HG03439 (cell line): ENCODE results near the gene RRP36.
"Not testable (repeated sequence)": the region's sequence is repeated elsewhere in the genome, so short reads cannot be mapped to it uniquely, and the experiment has no call there.

Experiments used
- ATAC-seq: cut with Tn5 transposase; IDR thresholded peaks from one replicate; pipeline ENCODE4 v1.9.1; 2021; ENCODE audit warnings: mild to moderate bottlenecking, moderate library complexity; ENCODE audit not compliant: unreplicated experiment

Gene RRP36, protein sequence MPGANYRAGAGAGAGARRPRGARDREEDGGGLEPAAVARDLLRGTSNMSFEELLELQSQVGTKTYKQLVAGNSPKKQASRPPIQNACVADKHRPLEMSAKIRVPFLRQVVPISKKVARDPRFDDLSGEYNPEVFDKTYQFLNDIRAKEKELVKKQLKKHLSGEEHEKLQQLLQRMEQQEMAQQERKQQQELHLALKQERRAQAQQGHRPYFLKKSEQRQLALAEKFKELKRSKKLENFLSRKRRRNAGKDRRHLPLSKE

DNA sequence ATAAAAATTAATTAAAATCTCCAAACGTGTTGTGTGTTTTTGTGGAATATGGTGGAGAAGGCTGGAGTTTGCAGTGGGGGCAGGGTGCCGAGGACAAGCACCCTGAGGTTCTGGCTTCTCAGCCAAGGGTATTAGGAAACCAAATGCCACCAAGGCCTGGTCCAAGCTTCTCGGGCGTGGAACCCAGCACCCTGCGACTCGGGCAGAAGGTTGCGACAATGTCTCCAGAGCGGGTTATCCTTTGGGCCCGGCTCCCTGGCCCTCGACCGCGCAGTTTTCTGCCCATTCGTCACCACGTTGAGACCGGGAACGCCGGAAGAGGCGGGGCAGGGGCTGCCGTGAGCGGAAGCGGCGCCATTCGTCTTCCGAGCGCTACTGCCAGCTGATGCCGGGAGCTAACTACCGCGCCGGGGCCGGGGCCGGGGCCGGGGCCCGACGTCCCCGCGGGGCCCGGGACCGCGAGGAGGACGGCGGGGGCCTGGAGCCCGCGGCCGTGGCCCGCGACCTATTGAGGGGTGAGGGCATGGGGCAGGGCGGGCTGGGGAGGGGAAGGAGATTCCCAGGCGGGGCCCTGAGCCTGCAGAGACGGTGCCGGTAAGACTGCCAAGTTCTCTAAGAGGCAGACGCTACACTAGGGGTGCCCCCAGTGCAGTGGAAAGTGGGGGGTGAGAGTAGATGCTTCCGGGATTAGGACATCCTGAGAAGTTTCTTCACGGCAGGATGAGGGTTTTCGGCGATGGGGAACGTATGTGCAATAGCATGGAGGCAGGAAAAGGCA, at the start of gene RRP36:
Gene RRP36, plus strand, starts transcription at position 354 of the 778 bp plus-strand sequence. Its CDS starts 32 bp downstream, at position 386.
- ATAC-seq = no peak

DNA sequence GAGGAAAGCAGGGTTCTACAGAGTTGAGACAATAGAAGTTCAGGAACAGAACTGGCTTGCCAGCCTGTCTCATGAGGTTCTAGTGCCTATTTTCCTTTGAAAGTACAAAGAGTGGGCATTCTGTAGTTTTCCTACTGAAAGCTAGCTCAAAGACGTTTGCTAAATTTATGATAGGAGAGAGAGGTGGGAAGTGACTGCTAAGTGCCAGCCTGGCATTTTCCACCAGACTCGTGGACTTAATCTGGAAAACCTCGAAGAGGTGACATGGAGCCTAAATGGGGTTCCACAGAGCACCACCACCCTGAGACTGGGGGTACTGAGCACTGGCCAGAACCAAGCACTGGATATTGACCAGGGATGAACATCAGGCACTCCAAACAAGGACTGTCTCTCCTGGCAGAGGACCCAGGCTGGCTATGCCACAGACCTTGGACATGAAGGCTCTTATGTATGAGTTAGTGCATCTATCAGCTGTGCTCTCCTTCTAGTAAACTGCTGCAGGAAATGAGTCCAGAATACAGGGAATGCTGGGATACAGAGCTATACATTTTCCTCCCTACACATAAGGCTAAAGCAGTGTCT, 49.6 kb upstream of the RRP36 start:
- ATAC-seq = no peak

DNA sequence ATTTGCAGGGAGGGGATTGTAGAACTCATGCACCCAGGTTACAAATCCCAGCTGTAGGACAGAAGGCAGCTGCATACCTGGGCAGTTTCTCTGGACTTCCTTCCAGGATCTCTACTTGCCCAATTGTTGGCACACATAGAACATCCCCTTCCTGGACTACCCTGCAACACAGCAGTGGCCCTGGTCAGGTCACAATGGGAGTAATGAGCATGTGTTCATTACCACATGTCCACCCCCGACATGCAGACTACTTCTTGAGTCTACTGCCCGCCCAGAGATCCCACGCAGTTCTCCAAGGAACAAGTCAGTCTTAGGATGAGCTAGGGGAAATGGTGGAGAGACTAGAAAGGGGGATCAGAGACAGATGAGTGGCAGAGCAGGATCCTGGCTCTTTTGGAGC, 47.5 kb upstream of the RRP36 start:
- ATAC-seq = no peak

DNA sequence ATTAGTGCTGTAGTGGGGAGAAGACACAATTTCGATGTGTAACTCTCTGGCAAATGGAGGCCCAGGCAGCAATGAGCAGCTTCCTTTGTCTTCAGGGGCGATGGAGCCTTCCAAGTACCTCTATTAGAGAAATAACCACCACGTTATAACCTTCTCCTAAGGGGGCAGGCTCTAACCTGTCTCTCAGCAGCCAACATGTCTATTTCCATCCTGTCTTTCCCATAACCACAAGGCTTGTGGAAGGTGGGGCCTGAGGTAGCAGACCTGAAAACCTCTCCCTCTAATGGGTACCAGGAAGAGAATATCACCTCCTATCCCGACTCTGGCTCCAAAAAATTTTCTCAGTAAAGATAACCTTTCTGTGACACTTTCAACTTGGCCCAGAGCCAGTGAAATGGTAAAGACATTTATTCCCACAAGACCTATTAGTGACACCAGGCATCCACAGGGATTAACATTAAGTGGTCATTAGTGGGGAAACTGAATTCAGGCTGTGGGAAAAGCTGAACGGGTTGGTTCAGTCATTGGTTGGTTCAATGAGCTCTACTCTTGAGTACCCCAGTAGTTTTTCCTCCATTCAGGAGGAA, 46.4 kb upstream of the RRP36 start:
- ATAC-seq = no peak

DNA sequence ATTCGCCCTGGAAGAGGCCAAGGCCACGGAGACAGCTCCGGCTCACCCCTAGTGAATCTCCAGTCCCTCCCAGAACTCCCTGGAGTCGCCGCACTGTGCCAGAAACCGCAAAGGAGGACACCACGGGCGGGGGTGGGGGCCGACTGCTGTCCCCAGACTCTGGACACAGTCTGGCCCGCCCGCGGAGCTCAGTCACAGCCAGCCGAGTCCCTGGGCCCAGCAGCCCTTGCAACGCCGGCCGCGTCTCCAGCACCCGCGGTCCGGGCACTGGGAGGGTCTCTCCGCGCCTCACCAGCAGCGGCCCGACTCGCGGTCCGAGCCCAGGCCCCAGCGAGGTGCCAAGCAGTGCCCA, 43.0 kb upstream of the RRP36 start:
- peak; percentile 20 for ATAC-seq

DNA sequence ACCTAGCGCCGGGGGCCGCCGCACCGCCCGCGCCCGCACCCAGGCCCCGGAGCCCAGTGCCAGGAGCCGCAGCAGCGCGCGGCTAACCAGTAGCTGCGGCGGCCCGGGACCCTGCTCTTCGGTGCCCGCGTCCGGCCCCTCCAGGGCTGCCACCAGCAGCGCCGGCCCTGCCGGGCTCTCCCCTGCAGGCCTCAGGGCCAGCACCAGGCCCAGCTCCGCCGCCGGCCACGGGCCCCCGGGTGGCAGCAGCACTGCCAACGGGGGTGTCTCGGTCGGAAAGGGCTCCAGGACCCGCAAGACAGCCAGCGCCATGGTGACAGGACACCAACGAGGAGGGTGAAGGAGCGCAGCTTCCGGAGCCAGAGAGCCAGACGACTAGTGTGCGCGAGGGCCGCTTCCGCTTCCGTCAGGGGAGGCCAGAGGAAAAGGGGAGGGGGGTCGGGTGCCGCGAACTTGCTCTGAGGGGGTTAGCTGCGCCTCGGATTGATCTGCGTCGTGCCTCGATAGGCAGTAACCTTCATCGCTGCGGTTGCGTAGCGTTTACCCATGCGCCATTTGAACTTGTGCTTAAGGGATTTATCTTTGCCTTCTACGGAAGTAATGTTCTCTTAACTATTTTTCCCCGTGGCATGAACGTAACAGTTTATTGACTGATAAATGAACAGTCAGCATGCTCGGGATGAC, 42.4 kb upstream of the RRP36 start, which contains the start of gene PEX6:
Gene PEX6, minus strand, starts transcription at position 343 of the 684 bp plus-strand sequence. Its CDS starts 31 bp downstream, at position 312.
- peak; percentile 93 for ATAC-seq

DNA sequence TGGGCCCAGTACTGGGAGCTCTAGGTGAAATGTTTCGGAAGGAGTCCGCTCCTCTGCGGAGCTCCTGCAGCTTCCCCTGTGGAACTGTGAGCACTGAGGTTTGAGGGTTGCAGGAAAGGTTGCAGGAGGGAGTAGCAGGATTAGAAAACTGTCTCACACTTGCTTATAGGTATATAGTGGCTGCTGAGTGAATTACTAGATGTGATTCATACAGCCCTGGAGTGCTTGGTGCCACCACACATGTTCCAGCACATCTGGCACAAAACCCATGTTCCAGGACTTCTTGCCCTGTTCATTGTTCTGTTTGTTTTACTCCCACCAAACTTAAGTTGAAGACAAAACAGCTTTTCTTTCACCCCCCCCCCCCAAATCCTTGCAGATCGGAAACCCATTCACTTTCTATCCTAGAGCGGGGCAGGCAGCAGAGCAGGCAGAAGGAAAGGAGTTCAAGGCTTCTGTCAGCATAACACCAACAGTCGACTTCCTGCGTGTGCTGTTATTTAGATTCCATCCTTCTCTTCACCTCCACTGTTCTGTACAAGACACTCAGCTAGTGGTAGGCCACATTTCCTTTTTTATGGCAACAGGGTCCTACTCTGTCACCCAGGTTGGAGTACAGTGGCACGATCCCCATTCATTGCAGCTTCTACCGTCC, 41.8 kb upstream of the RRP36 start:
- ATAC-seq = no peak

DNA sequence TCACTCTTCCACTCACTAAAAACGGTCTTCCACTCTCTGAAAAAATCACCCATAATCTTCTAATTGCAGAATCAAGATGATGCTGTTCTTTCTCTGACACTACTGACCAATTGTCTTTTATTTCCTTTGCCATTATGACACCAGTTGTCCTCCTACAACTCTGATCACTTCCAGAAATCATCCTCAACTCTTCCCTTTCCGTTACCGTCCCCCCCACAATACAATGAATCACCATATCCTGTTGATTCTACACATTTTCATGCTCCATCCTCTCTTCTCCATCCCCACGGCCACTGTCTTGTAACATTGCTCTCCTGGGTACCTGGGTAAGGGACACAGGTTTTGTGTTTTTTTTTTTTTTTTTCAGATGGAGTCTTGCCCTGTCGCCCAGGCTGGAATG, 39.6 kb upstream of the RRP36 start:
- ATAC-seq = no peak

DNA sequence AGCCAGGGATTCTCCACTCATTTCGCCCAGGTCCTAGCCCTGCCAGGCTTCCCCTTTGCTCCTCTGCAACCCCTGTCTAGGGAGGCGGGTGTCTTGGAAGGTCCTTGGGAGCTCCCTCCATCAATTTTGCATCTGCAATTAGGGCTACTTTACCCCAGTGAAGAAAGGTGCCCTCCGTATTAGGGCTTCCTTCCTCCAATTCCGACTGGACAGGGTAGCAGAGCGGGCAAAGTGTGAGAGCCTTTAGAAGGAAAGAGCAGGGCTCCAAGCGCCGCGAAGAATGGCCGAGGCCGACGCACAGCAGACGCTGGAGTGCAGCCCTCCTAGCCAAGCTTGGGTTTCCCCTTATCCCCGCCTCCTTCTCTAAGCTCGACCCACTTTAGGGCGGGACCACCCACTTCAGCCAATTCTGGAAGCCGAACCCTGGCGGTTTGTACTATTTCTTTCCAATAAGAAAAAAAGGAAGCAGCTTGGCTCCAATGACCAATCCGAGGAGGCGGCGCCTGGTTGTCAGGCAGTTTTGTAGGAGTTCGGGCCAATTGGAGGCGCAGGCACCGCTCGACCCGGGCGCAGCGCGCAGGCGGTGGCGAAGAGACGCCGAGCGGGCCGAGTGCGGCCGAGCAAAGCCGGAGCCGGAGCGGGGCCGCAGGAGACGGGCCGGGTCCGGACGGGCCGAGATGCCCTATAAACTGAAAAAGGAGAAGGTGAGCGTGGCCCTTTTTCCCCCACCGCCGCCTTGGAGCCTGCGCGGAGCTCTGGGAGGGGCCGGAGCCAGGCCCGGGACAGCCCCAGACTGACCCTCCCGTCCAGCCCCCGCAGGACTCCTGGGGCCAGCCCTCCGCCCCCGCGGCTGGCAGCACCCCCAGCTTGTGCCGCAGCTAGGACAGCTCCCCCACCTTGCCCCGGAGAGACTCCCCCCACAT, 37.2 kb upstream of the RRP36 start, which contains the start of gene PPP2R5D:
Gene PPP2R5D, plus strand, starts transcription at position 570 of the 923 bp plus-strand sequence. Its CDS starts 108 bp downstream, at position 678.
- peak; percentile 93 for ATAC-seq

DNA sequence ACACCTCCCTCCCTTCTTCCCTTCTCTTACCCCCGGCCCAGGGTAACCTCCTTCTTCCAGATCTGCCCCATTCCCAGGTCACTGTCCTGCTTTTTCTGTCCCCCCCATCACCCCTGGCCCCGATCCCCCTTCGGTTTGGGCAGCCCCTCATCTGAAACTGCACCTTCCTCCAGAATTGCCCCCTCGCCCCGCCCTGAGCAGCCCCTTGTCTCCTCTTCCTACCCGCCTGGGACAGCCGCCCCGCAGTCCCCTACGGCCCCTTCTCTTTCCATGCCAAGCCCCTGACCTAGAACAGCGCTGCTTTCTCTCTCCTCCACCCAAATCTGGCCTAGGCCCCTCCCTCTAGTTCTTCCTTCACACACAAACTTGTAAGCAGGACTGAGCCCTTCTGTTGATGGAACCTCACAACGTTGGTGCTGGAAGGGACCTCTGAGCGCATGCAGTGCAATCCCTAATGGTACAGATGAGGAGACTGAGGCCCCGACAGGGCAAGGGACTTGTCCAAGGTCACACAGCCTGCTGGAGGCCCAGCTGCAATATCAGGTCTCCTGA, 36.4 kb upstream of the RRP36 start:
- no peak for ATAC-seq

DNA sequence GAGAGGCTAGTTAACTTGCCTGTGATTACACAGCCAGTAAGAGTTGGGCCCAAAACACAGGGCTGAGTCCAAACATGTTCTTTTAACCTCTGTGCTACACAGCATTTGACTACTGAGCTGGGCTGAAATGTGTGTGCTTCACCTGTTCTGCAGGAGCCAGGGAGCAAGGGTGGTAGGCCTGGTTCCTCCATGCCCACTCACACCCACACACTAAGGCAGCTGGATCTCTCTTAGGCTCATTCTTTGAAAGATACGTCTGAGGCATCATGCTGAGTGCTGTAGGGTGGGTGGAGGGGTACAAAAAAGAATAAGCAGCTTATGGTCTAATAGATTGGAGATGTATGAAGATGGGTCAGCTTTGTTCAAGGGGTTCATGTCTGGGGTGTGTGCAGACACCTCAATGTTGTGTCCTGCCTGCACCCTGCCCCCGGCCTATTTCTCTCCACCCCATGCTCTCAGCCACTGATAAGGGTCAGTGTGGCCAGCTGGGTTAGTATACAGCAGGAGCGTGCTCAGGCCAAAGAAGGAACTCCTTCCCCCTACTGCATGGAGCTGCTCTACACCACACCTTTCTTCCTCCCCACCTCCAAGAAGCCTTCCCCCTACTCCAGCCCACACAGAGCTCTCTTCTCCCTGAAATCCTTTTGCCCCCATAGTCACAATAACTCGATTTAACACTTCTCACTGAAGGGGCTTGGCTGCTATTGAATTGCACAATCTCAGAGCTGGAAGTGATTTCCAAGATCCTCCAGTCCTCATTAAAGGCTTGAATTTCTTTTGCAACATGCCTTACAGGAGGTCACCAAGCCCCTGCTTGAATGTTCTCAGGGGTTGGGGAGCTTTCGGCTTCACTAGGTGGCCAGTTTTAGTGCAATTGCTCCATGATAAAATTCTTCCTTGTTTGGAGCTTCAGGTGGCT, 33.6 kb upstream of the RRP36 start:
- ATAC-seq = no peak

DNA sequence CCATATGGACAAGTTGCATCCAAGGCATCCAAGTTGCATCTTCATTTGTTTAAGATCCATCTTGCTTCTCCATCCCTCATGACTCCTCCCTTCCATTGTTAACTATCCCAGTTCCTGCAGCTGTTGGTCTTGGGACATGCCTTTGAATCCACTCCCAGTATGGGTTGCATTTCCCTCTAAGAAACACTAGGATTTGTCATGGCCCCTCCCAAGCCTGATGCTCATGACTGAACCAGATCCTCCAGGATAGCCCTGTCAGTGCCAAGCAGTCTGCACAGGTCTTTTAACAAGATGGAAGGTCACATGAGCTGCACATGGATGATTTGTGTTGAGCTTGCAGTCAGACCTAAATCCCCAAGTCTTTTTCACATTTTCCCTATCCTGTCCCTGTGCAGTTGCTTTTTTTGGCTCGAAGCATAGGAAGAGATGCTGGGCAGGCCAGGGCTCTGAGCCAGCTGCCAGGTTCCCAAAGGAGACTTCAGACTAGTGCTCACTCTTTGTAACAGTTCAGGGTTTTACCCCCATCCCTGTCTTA, 32.9 kb upstream of the RRP36 start:
- ATAC-seq = no peak

DNA sequence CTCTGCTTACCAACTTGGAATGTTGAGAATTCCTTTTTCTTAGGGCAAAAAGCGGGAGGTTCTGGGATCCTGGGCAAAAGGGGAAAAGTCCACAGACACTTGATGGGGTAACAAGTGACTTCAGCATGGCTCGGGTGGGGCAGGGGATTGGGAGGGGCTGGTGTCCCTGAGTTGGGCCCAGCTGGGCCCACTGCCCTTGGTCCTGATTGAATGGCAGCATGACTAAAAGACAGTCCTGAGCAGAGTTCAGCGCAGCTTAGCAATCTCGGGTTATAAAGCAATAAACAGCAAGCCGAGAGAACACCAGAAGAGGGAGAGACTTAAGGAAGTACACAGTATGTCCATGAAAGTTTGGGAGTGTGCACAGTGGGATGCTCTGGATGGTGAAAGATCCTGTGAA, 31.5 kb upstream of the RRP36 start:
- no peak for ATAC-seq

DNA sequence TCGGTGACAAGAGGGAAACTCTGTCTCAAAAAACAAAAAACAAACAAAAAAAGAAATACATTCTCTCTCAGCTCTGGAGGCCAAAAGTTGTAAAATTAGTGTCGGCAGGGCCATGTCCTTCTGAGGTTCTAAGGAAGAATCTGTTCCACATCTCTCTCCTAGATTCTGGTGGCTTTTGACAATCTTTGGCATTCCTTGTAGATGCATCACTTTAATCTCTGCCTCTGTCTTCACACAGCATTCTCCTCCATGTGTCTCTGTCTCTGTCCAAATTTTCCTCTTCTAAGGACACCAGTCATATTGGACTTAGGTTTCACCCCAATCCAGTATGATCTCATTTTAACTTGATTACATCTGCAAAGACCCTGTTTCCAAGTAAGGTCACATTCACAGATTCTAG, 28.0 kb upstream of the RRP36 start:
- no peak for ATAC-seq

DNA sequence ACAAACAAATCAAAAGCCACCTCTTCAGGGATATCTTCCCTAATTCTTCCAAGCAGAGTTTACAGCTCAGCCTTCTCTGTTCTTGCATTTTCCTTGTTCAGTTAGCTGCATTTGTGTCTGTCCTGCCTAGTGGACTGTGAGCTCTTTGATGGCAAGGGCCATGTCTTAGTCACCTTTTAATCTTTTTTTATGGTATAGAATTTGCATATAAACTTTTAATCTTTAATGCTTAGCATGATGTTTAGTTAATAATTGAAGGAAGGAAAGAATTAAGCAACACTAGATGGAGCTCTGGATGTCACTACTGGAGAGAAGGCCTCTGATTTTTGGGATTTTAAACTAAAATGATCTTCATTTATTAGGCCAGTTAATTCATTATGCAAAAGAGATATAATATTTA, 24.9 kb upstream of the RRP36 start:
- ATAC-seq = no peak

DNA sequence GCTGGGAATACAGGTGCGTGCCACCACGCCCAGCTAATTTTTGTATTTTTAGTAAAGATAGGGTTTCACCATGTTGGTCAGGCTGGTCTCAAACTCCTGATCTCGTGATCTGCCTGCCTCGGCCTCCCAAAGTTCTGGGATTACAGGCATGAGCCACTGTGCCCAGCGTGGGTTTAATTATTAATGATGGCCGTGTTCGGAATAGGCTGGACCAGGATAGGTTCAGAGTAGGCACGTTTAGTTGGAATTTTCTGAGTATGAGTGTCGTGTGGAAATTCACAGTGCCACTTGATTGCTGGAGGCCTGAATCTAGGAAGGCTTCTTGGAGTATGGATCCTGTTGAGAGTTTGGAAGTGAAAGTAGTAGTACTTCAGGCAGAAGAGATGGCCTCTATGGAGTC, 23.2 kb upstream of the RRP36 start:
- ATAC-seq = not testable (repeated sequence)

DNA sequence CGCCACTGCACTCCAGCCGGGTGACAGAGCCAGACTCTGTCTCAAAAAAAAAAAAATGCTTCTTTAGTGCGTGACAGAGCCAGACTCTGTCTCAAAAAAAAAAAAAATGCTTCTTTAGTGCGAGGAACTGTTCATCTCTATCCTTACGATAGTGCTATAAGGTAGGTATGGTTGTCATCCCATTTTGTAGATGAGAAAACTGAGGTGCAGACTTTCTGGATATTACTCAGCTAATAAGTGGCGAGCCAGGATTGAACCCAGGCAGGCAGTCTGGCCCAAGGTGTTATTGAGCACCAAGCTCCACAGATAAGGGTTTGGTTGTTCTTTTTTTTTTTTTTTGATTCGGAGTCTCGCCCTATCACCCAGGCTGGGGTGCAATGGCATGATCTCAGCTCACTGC, 19.6 kb upstream of the RRP36 start:
- no peak for ATAC-seq

DNA sequence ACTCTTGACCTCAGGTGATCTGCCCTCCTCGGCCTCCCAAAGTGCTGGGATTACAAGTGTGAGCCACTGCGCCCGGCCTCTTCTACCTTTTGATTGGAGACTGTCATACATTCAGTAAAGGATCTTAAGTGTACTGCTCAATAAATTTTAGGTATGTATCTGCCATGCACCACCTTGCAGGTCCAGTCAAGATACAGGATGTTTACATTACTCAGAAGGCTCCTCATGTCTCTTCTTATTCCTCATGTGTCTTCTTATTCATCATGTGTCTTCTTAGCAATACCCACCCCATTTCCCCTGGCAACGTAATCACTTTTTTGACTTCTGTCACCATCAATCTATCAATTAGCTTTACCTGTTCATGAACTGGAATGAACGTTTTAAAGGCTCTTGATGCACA, 15.6 kb upstream of the RRP36 start:
- no peak for ATAC-seq
